HG03095 (cell line): Measurements from ENCODE around the gene MYF5.
"Not testable (repeated sequence)": the region's sequence is repeated elsewhere in the genome, so short reads cannot be mapped to it uniquely, and the experiment has no call there.

Experiments used
- ATAC-seq: cut with Tn5 transposase; IDR thresholded peaks from one replicate; pipeline ENCODE4 v1.9.1; 2021; ENCODE audit warnings: moderate library complexity; ENCODE audit not compliant: unreplicated experiment

MYF5 gene

DNA sequence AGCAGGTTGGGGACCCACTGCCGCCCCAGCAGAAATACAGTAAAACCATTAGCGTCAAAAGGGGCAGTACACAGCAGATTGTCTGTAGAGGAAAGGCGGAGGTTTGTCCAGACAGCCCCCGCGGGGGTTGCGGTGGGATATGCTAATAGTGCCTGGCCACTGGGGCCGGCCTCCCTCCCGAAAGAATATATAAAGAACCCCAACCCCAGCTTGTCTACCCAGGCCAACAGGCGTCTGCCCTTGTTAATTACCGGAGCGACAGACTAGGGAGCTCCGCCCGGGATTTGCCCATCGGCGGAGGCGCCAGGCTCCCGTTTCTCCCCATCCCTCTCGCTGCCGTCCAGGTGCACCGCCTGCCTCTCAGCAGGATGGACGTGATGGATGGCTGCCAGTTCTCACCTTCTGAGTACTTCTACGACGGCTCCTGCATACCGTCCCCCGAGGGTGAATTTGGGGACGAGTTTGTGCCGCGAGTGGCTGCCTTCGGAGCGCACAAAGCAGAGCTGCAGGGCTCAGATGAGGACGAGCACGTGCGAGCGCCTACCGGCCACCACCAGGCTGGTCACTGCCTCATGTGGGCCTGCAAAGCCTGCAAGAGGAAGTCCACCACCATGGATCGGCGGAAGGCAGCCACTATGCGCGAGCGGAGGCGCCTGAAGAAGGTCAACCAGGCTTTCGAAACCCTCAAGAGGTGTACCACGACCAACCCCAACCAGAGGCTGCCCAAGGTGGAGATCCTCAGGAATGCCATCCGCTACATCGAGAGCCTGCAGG lies at the start of gene MYF5:
MYF5 (plus strand) TSS at position 217 of the 774 bp plus-strand sequence; CDS start at position 369, 152 bp downstream.
- no peak for ATAC-seq

DNA sequence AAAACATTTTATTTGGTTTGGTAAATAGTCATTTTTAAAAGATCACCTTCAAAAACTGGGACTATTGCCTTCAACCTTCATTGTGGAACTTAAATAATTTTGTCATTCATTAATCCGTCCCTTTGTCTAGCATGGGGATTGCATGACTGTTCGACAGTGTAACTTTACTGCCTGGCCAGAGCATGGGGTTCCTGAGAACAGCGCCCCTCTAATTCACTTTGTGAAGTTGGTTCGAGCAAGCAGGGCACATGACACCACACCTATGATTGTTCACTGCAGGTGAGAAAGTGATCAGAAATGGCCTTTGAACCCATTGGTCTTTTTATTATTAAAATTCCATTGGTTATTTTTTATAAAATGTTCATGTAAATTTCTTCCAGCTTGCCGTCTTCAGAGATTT lies 46.5 kb upstream of the MYF5 start:
- no peak for ATAC-seq

DNA sequence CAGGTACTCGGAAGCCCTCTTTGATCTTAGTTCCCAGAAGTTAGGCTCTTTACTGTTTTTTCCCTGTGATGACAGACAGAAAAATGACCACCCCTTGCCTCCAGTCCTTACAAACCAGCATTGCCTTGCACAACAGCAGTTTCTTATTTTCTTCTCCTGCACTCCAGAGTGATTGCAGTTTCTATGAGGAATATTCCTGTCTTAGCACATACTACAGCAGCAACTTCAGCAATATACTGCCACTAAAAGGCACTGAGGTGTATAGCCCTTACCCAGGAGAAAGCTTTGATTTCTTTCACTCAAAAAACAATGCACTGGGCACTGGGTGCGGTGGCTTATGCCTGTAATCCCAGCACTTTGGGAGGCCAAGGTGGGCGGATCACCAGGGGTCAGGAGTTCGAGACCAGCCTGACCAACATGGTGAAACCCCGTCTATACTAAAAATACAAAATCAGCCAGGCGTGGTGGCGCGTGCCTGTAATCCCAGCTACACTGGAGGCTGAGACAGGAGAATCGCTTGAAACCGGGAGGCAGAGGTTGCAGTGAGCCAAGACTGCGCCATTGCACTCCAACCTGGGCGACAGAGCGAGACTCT lies 40.6 kb upstream of the MYF5 start:
- not testable (repeated sequence) for ATAC-seq

DNA sequence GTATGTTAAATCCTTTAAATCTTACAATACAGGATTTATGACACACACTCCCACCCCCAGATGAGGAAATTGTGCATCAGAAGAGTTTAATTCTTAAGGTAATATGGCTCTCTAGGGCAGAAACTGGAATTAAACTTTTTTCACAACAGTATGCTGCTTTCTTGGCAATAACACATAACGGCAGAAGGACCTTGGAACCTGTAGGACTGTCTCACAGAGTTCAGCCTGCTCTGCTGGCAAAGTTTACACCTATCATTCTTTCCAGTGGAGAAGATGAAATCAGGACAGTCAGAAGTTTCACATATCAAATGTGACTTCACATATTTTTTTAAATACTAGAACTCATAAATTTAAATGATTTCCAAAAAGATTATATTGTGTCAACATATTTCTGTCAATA lies 39.9 kb upstream of the MYF5 start:
- no peak for ATAC-seq

DNA sequence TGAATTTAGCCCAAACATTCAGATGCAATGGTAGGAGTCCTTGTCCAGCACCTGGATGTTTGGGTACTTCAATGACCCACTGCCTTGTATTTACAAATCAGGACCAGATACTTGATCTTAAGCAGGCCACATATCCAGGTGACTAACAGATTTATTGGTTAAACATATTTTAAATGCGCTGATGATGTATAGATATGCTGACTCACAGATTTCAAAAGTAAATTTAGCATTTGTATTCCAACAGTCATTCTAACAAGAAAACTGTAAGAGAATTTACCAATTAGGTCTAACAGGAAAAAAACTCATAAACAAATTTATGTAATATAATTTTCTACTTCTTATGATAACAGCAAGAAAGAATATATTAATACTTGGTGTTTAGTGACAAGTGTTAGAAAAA lies 38.7 kb upstream of the MYF5 start:
- no peak for ATAC-seq

DNA sequence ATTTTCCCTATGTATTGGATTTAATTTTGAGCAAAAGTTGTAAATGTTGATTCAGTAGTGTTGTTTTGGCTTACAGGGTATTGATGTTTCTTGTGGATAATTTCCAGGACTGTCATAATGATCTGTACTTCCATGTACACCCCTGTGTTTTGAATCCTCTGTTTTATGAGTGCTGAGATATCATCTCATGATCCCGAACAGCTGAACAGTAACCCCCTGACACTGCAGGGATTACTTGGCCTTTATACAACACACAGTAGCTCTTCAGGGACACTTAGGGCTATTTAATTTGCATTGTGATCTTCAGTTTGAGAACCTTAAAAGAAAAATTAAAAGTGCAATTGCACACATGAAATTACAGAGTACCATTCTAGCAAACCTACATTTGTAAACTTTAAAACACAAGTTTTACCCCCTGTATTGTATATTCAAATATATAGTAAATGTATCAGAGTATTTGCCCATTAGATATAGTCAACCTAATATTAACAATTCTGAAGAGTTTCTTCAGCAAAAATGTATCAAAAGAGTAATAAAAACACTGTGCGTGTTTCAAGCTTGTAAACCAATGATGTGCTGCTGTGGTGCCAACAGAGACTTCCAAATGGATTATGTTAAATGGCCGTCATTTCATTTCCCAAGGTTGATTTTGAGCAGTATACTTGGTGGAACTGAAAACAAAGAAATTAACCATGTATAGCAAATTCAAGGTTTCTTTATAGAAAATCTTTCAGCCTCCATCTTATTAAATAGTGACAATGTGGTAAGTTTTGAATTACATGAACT lies 37.2 kb upstream of the MYF5 start:
- ATAC-seq, result no peak

DNA sequence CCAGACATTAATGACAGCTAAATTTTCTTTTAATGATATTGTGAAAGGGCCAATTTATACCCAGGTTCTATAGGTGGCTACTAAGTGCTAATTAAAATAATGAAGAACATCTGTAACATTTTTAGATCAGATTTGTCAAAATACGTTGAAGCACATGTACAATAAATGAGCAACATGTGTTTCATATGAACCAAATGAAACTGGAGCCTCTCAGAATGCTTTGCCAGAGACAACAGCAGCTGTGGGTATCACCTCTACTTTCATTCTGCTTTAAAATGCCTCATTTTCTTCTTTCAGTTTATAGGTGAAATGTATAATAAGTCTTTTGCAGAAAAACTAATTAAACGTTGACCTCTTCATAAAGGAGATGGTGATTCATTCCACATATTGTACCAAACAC lies 35.4 kb upstream of the MYF5 start:
- peak; percentile 80 for ATAC-seq

DNA sequence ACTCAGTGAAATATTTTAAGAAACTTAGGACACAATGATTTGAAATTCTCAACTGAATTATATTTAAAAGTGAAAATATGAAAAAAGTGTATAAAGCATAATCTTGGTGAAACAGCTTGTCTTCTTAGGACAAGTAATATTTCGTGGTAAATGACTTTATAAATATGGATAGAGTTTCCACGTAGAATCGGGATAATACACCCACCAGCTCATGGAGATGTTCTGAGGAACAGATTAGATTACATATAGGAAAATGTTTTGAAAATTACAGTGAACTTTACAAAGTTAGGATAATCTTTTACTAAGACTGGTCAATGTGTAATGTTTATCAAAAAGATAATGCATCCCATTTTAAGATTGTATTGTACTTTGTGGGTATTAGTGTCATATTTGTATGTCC lies 34.9 kb upstream of the MYF5 start:
- ATAC-seq, result no peak

DNA sequence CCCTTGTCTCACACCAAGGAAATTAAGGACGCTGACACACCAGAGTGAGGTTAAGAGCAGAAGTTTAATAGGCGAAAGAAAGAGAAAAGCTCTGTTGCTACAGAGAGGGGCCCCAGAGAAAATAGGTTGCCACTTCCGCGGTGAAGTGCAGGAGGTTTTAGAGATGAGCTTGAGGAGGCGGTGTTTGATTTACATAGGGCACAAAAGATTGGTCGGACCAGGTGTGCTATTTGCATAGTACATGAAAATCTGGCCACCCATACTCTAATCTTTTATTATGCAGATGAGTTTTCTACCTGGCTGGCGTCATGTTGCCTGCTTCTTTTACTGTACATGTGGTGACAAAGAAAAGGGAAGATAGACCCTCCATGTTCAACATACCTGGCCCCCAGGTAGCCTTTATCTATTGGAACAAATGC lies 32.6 kb upstream of the MYF5 start:
- ATAC-seq, result no peak

DNA sequence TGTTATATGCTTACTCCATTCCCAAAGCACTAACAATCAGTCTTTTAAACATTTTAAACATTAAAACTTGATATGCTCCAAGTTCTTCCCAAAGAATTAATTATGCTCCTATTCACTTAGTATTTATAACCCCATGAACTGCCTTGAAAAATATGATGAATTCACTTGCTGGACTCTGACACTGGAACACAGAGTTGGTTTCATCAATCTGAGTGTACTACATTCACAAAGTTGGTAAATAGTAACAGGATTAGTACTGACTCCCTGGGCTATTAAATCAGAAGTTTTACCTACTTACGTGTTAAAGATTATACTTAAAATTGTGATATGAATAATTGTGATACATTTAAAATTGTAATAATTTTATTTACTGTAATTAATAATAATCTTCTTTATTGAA lies 26.6 kb upstream of the MYF5 start:
- no peak for ATAC-seq

DNA sequence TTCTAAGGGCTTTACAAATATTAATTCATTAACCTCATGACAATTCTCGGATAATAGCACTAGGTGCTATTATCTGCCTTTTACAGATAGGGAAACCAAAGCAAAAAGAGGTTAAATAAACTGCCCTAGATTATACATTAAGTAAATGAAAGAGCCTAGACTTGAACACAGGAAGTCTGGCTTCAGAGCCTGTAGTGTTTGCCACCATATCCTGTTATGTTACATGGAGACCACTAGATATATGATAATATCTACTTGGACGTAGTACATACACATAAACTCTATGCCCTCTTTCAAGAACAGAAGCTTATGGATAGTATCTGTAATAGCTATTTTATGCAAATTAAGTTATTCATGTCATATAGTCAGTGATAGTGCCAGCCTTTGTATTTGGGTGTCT lies 26.2 kb upstream of the MYF5 start:
- ATAC-seq, result no peak

DNA sequence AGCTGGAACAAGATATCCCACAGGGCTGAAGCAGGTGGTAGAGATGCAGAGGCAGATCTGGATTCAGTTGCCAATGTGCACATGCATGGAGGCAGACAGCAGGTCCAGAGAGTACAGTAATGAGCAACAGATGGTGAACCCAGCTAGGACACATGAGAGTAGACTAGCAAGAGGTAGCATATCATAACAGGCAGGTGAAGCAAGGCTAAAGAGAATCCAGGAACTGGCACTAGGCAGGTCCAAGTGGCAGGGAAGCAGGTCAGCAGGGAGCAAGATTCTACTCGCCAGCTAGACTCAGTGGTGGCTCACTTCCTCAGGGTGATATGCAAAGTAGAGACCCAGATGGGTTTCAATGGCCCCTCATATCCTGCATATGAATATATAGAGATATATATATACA lies 24.6 kb upstream of the MYF5 start:
- no peak for ATAC-seq

DNA sequence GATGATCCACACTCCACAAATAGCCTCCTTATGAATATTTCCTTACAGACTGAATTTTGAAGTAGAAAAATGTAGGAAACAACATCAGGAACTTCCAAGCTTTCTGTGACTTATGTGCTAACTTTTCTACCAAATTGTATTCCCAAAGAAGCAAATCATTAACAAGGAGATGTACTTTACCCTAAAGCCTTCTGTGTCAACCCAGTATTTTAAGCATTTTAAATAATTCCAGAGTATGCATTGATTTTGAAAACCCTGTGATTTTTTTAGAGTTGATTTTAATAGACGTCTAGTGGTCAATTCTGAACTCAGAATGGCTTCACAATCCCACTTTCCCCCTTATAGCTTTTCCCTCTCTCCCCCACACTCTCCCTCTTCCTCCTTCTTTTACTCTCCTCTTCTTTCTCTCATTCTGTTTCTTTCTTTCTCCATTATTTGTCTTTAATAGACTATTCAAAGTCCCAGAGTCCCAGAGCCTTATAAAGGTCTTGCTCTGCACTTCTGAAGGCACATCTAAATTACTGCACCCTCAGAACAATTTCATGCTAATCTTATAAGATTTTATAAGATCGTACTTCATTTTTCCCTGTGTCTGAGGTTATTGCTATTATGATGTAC lies 19.3 kb upstream of the MYF5 start:
- no peak for ATAC-seq

DNA sequence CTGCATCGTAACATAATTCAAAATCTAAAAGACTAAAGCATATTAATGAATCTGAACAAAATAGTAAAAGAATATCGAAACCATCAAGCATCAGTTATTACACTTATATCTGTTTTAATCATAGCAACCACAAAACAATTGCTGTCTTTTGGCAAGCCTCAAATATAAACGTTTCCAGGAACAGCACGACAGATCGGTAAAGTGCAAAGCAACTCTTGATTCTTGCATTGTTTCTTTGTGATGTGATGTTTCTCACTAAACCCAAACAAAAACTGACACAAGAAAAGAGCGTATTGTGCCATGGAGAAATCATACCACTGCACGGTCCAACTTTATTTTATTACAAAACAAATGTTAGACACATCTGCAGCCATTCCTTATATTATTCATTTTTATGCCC lies 18.5 kb upstream of the MYF5 start:
- no peak for ATAC-seq

DNA sequence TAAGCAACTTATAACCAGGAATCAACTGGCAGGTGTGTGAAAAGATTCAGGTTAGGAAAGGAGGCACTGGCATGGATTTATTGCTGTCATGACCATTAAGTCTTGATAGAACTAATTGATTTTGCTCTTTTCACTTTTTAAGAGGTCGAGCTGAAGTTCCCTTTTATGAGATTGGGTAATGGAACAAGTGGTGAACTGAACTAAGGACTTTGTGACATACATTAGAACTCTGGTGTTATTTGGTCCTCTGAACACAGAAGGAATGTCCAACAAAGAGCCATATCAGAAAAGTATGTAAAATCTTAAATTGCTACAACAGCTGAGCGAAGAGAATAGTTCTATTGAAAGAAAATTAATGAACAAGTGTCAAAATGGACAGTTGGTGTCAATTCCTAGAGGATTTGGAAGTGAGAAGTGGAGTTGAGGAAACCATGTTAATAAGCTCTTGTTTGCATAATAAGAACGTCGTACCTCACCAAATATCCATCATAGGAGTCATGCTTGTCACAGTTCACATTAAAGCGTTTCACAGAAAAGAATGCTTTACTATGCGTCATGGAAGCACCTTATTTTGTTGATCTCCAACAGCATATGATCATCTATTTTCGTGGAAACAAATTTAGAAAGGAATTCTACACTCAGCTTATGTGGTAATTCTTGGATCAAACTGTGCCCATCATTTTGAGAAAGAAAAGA lies 17.7 kb upstream of the MYF5 start:
- ATAC-seq, result no peak

DNA sequence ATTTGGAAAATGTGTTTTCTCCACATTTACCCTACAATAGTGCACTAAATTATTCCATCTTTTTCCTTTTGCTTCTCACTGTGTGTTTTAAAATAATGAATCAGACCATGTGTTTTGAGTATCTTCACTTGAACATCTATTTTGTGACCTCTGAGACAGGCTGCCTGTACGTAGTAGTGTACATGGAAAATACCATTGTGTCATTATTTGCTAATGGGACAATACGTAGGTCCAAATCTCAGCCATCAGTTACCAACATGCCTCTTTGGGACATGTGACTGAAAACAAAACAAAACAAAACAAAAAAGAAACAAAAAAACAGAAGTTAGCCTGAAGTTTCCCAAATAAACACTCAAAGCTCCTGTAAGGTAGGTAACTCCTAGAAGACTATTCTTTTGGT lies 16.4 kb upstream of the MYF5 start:
- ATAC-seq, result no peak

DNA sequence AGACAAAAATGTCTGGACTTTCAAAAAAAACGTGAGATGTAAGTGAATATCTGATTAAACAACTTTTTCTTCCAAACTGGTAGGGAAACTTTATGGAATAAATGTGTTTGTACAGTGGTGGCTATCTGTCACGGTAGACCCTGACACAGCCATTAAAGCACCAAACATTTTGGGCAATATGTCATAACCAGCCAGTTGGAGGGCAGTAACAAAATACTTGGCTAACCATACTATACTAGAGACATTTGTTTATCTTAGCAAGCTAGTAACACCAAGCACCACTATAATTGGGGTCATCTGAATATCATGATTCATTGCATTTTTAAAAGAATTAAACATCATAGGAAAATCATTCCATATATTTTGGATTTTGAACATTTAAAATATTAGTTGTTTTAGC lies 15.3 kb upstream of the MYF5 start:
- ATAC-seq, result no peak

DNA sequence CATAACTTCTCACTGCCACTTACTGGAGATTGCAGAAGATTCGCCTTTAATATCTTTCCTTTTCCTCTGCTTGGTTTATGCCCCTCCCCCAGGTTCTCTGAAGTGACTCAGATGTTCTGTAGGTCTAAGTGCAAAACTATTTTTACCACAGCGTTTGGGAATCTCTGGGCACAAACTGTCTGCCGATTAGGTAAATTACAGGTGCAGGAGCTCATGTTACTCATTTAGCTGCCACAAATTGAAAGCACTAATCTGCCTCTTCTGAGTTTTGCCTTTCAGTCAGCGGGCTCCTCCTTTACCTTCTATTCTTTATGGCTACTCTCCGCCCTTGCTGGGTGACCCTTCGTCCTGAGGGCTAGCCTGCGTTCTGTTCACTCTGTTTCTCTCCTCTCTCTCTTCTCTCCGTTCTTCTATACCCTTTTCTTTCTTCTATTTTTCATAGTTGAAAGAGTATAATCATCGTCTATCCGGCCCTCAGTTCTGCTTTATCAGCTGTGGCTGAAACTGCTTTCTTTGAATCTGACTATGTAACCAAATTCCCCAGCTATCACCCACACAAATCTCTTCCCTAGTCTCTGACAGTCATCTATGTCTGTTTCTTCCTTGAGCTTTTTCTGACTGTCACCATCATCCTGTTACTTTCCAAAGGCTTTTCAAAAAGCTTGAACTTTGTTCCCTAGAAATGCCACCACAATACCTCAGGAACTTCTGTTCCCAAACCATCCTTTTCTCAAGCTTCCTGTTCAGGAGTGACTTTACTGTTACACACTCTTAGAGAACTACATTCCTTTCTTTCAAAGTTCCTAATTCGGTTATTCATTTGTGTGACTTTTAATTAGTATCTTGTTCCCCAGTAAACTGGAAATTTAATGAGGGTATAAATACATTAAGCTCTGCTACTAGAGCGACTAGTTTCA lies 13.6 kb upstream of the MYF5 start:
- peak; percentile 93 for ATAC-seq

DNA sequence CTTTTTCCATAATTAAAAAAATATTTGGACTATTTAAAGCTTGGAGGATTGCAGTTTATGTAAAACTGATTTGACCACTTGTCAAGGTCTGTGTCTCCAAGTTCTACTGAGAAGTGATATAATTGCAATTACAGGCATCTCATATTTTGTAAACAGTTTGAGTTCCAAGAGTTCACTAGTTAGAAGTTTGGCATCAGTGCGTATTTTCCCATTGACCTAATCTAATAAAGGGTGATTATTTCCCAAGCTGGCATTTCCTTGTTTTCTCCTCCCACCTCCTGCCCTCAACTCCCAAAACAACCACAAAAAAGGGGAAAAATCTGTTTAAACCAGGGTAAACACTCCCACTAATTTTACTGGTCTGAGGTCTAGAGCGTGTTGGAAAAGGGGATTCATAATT lies 12.3 kb upstream of the MYF5 start:
- ATAC-seq, result no peak
